Heart right ventricle (tissue), 16 donors: Measurements from ENCODE around the gene DUSP22. TPM values are rescaled to one million over a fixed set of nuclear protein-coding genes. Genes with fewer than 3 reads are reported as not detected.

ENCODE experiments used
- ATAC-seq, 8 donors: fragments of 200-7000 bp; cut with Tn5 transposase; one replicate each; pipeline ENCODE4 v1.9.1; 2020; ENCODE audit warnings: mild to moderate bottlenecking in 8 of 8, moderate library complexity in 8 of 8, moderate number of reproducible peaks in 1 of 8
- DNase-seq, 2 donors: peaks; one replicate each; pipeline ENCODE4 v3.0.0-alpha.2; 2020
- H3K27ac ChIP-seq, 10 donors: fragments of 200-600 bp; sonication (generic) in 2 of 10; one replicate each; pipeline versions ENCODE4 v1.5.0 to v1.8.0; 2020 to 2022; ENCODE audit warnings: mild to moderate bottlenecking in 3 of 10
- H3K27me3 ChIP-seq, 7 donors: fragments of 200-600 bp; one replicate each; pipeline ENCODE4 v1.8.0; 2021 to 2022; ENCODE audit warnings: mild to moderate bottlenecking in 2 of 7
- H3K36me3 ChIP-seq, 9 donors: fragments of 200-600 bp; sonication (generic) in 1 of 9; one replicate each; pipeline versions ENCODE4 v1.5.0 to v1.8.0; 2020 to 2022; ENCODE audit warnings: mild to moderate bottlenecking in 2 of 9
- H3K4me1 ChIP-seq, 9 donors: fragments of 200-600 bp; sonication (generic) in 1 of 9; one replicate each; pipeline versions ENCODE4 v1.5.0 to v1.8.0; 2020 to 2022; ENCODE audit warnings: mild to moderate bottlenecking in 4 of 9
- H3K4me3 ChIP-seq, 10 donors: fragments of 200-600 bp; sonication (generic) in 2 of 10; one replicate each; pipeline versions ENCODE4 v1.5.0 to v1.8.0; 2020 to 2022; ENCODE audit warnings: mild to moderate bottlenecking in 7 of 10, moderate library complexity in 2 of 10
- H3K9me3 ChIP-seq, 11 donors: fragments of 200-600 bp in 10 of 11; sonication (generic) in 2 of 11; one replicate each; pipeline versions ENCODE4 v1.5.0 to v1.8.0; 2013 to 2022; ENCODE audit warnings: mild to moderate bottlenecking in 2 of 11, control low read depth in 1 of 11, moderate library complexity in 1 of 11
- WGBS, 2 donors: extraction: QIAGEN DNeasy Blood & Tissue Kit; methylation state at CpG; one replicate each; pipeline ENCODE4 v1.1.7; 2013; ENCODE audit warnings: inconsistent platforms in 1 of 2; 5-methylcytosine and 5-hydroxymethylcytosine counted together
- intact Hi-C, 10 donors: fragments of 100-400 bp; cut with DNase I; formaldehyde crosslinking; loops; one replicate each; pipeline versions ENCODE4 v1.11.1 to v1.14.2; 2022
- polyA plus RNA-seq, 2 donors: library from polyadenylated mRNA; stranded (reverse); fragments of 200-250 nt; gene quantifications; one replicate each; pipeline ENCODE4 v1.2.3, GENCODE V29; 2013
- total RNA-seq, 10 donors: library from RNA; stranded (reverse); fragmentation: NEBNext Ultra II Directional in 3 of 10; extraction: Animal tissue kit (Norgen Biotek cat#: 25700) in 3 of 10; gene quantifications; one replicate each; pipeline versions ENCODE4 v1.2.1 to v1.2.4, GENCODE V29; 2021 to 2023
- TF ChIP-seq, protein P1 (sequence below), 9 donors: fragments of 200-600 bp; sonication (generic) in 2 of 9; IDR thresholded peaks; one replicate each; pipeline versions ENCODE4 v1.5.0 to v1.8.0; 2021 to 2022; ENCODE audit warnings: antibody characterized with exemption in 9 of 9, mild to moderate bottlenecking in 5 of 9, moderate library complexity in 1 of 9
- donor health status: Arrhythmogenic right ventricular cardiomyopathy.
- donor health status: ischemic (EF 13 %, LVEDD 7.1; RV severe dilation, severe dysfunction).
- donor health status: healthy with polysubstance abuse.
- donor health status: DM: no; HTN: yes; CAD: no.
- donor health status: DM: no; HTN: no; CAD: no.
- donor health status: ischemic (EF 25% LVEDD 6.9; RV normal size, moderate dysfunction).
- donor health status: ischemic (EF 25% LVEDD 5.7; RV mildly dilated, moderate dysfunction).
- donor health status: healthy.
- donor health status: DM: yes; HTN: yes; CAD: no.
- donor health status: Ischemic cardiomyopathy.
- donor health status: ischemic (EF 35%, LVEDD 5.7; RV mildly dilated, moderate dysfunction).
- donor health status: nonischemic (EF 11% LVEDD 7.7; RV severe dilation, severe dysfunction).
- donor health status: DM: yes; HTN: yes; CAD: no.
- donor health status: PGD.
- donor health status: ischemic (EF 29% LVEDD 5.4; RV normal size, mild dysfunction).
- donor health status: nonischemic (EF 23%, LVEDD 6.1; RV moderate dilation, normal function).

Gene DUSP22
- total and polyA plus RNA-seq, 12 donors, result 32.0 to 70.4 (median 51.9) TPM

DNA sequence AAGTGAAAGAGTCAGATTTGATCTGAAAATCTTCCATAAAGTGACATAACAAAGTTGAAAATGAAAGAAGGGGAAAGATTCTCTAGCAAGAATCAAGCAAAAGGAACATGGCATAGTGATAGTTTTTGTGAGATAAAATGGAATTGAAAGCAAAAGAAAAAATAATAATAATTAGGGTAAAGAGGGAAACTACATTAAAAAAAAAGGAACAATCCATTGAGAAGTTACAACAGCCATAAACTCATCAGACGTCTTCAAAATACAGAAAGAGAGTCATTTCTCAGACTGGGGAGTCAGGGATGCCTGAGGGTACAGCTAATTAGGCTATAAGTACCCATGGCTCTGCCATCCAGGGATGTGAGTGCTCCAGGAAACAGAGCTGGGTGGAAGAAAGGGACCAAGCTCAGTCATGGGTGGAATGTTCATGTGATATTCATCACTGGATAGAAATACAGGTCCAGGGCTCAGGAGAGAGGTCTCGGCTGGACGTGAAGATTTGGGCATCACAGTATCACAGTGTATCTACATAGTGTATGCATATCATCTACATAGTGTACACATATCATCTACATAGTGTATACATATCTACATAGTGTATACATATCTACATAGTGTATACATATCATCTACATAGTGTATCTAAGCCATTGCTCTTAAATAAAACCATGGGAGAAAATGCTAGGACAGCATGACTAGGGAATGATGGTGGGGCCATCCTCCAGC, 29.4 kb downstream of the DUSP22 start:
- TF ChIP-seq, protein P1, sequence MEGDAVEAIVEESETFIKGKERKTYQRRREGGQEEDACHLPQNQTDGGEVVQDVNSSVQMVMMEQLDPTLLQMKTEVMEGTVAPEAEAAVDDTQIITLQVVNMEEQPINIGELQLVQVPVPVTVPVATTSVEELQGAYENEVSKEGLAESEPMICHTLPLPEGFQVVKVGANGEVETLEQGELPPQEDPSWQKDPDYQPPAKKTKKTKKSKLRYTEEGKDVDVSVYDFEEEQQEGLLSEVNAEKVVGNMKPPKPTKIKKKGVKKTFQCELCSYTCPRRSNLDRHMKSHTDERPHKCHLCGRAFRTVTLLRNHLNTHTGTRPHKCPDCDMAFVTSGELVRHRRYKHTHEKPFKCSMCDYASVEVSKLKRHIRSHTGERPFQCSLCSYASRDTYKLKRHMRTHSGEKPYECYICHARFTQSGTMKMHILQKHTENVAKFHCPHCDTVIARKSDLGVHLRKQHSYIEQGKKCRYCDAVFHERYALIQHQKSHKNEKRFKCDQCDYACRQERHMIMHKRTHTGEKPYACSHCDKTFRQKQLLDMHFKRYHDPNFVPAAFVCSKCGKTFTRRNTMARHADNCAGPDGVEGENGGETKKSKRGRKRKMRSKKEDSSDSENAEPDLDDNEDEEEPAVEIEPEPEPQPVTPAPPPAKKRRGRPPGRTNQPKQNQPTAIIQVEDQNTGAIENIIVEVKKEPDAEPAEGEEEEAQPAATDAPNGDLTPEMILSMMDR (IDR thresholded peaks at IDR 0.05), result no peak
- peak overlapping the region in 1 of 10 donors; percentile 27 for H3K27ac ChIP-seq
- peaks cover 0 to 47% (median 16%) of the 10 kb centered on the region in 9 donors for H3K4me1 ChIP-seq
- H3K9me3 ChIP-seq, result no peaks in the 10 kb centered on the region
- intact Hi-C loops, result no loop called here
- DNase-seq (no peak), ATAC-seq (no peak)
- 59 to 61% methylated on average over 3 of the region's 3 CpGs for WGBS, 2 donors
- H3K4me3 ChIP-seq, result no peak overlapping the region
- peaks cover 0 to 4% (median 0%) of the 10 kb centered on the region in 9 donors for H3K36me3 ChIP-seq
- no peaks in the 10 kb centered on the region for H3K27me3 ChIP-seq

DNA sequence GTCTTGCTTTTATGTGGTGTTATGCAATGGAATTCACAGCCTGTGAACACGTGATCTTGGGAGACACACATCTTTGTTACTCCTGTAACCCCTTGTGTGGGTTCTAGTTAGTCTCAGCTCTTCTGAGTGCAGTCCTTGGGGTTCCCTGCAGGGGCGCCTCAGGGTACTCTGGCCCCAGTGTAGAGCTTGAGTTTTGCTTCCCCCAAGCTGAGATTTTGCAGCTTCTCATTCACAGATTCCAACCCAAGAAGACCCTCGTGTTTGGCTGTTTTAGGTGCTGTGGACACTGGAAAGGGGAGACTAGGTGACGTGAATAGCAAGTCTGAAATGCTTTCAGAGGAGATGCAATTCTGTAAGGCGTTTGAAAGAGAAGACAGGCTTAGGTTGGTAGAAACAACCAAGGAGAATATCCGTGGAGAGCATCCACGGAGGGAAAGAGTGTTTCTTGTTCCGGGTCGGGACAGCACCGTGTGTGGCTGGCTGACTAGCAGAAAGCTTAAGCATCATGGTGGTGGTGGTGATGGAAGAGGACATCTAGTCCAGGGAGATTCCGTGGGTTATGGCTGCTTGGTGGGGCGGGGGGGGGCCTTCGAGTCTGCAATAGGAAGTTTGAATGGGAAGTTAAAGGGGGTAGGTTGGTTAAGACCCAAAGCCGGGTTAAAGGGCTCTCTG, 30.1 kb downstream of the DUSP22 start:
- ATAC-seq, result no peak
- Histone ChIP-seq H3K27me3 (no peaks in the 10 kb centered on the region), H3K27ac (no peak overlapping the region), H3K9me3 (no peaks in the 10 kb centered on the region), H3K4me1 (peaks cover 0 to 49% (median 20%) of the 10 kb centered on the region in 9 donors), H3K36me3 (peaks cover 0 to 8% (median 0%) of the 10 kb centered on the region in 9 donors), H3K4me3 (no peak overlapping the region)
- intact Hi-C loops, result no loop called here
- WGBS, 2 donors, result 72 to 78% methylated on average over 14 of the region's 14 CpGs
- TF ChIP-seq, protein P1 (IDR thresholded peaks at IDR 0.05), result no peak
- DNase-seq, result no peak

DNA sequence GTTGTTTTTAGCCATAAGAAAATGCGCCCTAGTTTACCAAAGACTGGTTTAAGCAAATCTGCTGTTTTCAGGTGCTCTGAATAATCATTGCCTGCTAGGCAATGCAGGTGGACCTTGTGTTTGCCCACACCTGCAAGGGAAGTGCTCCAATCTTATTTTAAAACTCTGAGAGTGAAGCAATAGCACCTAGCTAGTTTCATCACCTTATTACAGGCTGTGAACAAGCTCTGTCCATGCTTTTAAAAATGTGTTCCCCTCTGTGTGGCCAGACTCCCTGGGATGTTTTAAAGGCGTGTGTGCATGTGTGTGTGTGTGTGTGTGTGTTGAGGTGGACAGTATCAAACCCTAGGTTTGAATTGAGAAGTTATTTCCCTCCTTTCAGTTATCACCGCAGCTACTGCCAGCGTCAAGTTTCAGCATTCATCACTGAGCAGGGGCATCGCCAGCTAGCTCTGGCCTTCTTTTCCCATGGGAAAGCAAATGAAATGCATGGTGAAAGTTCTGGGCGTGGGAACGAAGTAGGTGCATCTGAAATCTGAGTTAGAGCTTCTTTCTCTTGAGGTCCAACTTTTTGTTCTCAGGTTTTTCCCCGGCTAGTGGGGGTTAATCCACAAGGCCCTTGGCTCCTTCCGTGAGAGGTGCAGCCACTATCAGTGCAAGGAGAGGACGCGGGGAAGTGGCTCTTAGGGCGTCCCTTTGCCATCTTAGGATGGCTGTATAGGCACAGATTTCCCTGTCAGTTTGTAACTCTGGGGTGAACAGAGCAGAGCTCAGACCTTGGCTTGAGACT, 30.8 kb downstream of the DUSP22 start:
- no peaks in the 10 kb centered on the region for H3K9me3 ChIP-seq
- 76 to 78% methylated on average over 12 of the region's 12 CpGs for WGBS, 2 donors
- no peak overlapping the region for H3K4me3 ChIP-seq
- peaks cover 2 to 53% (median 25%) of the 10 kb centered on the region in 9 donors for H3K4me1 ChIP-seq
- TF ChIP-seq, protein P1 (IDR thresholded peaks at IDR 0.05), result no peak
- intact Hi-C loops, result no loop called here
- no peaks in the 10 kb centered on the region for H3K27me3 ChIP-seq
- H3K36me3 ChIP-seq, result peaks cover 0 to 8% (median 0%) of the 10 kb centered on the region in 9 donors
- DNase-seq, result no peak
- ATAC-seq, result no peak
- H3K27ac ChIP-seq, result no peak overlapping the region

DNA sequence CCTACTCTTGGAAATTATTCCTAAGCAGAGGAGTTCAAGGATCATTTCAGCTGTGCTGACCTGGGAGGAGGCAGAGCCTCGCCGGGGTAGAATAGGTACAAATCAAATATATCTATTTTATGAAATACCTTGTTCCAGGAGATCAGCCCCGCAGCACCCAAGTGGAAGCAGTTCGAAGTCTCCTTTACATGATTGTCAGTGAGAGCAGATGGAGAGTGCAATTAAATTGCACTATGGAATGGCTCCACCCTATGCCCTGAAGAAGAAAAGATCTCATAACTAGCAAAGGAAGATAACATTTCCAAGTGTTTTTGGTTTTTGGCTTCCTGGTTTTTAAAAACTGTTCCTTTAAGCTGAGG, 31.4 kb downstream of the DUSP22 start:
- Histone ChIP-seq H3K27me3 (no peaks in the 10 kb centered on the region), H3K4me3 (no peak overlapping the region), H3K4me1 (peaks cover 2 to 59% (median 31%) of the 10 kb centered on the region in 9 donors), H3K36me3 (peaks cover 0 to 8% (median 0%) of the 10 kb centered on the region in 9 donors), H3K9me3 (no peaks in the 10 kb centered on the region), H3K27ac (no peak overlapping the region)
- 74 to 81% methylated on average over 4 of the region's 4 CpGs for WGBS, 2 donors
- ATAC-seq (no peak), DNase-seq (no peak)
- intact Hi-C loops, result no loop called here
- TF ChIP-seq, protein P1 (IDR thresholded peaks at IDR 0.05), result no peak
